GM03348 (cell line): ENCODE results near the gene LAMA5.

Experiments
- DNase-seq: peaks from one replicate; pipeline ENCODE4 v3.0.0; 2012; ENCODE audit warnings: low spot score

Gene LAMA5

GRCh38 chr20:62268228-62268900 is 98.7 kb downstream of the LAMA5 start:
- DNase-seq = no peak

GRCh38 chr20:62267543-62267942 is 99.6 kb downstream of the LAMA5 start:
- no peak for DNase-seq

GRCh38 chr20:62266851-62267250 is 100.3 kb downstream of the LAMA5 start:
- DNase-seq = no peak

- DNase-seq = no peak
Observed at GRCh38 chr20:62266340-62266739, 100.8 kb downstream of the LAMA5 start.

- DNase-seq = no peak
Observed at GRCh38 chr20:62265365-62265764, 101.7 kb downstream of the LAMA5 start.

GRCh38 chr20:62263396-62263795 is 103.7 kb downstream of the LAMA5 start:
- DNase-seq = no peak

GRCh38 chr20:62262064-62262463 is 105.0 kb downstream of the LAMA5 start:
- DNase-seq = no peak

GRCh38 chr20:62259294-62259565 is 107.9 kb downstream of the LAMA5 start:
- DNase-seq = no peak
